ENCODE results near the gene BACE1. TPM values are rescaled to one million over a fixed set of nuclear protein-coding genes. Genes with fewer than 3 reads are reported as not detected.

Gene BACE1
- total RNA-seq, 1 donor from 2014 or later = 37.4 TPM

GRCh38 chr11:117292616-117293015 is 23.4 kb downstream of the BACE1 start:
- Mint-ChIP-seq H3K4me1 (ENCODE audit: unreplicated experiment) (no peaks in the 10 kb centered on the region), H3K36me3 (peaks cover 32% of the 10 kb centered on the region), H3K27ac (no peak overlapping the region), H3K4me3 (no peak overlapping the region), H3K9me3 (no peaks in the 10 kb centered on the region), H3K27me3 (no peaks in the 10 kb centered on the region)
- TF ChIP-seq CTCF (conservative IDR thresholded peaks at IDR 0.05) = no peak
- DNase-seq (ENCODE audit: extremely low spot score, unreplicated experiment) = no peak

GRCh38 chr11:117290809-117291396 is 25.2 kb downstream of the BACE1 start, which contains the start of gene BACE1-AS:
TSS of gene BACE1-AS (plus strand) at chr11:117291346.
- no peak for TF ChIP-seq CTCF (conservative IDR thresholded peaks at IDR 0.05)
- no peak for DNase-seq (ENCODE audit: extremely low spot score, unreplicated experiment)
- no peaks in the 10 kb centered on the region for H3K9me3 Mint-ChIP-seq
- H3K4me3 Mint-ChIP-seq = no peak within 1 kb of the TSS
- H3K27me3 Mint-ChIP-seq = no peaks in the 10 kb centered on the region
- H3K36me3 Mint-ChIP-seq = peaks cover 29% of the 10 kb centered on the region
- no peaks in the 10 kb centered on the region for H3K4me1 Mint-ChIP-seq (ENCODE audit: unreplicated experiment)
- H3K27ac Mint-ChIP-seq = no peak within 1 kb of the TSS

- Mint-ChIP-seq H3K36me3 (peaks cover 26% of the 10 kb centered on the region), H3K27ac (no peak overlapping the region), H3K27me3 (no peaks in the 10 kb centered on the region), H3K9me3 (no peaks in the 10 kb centered on the region), H3K4me1 (ENCODE audit: unreplicated experiment) (no peaks in the 10 kb centered on the region), H3K4me3 (no peak overlapping the region)
- TF ChIP-seq CTCF (conservative IDR thresholded peaks at IDR 0.05) = no peak
- DNase-seq (ENCODE audit: extremely low spot score, unreplicated experiment) = no peak
These were observed 26.3 kb downstream of the BACE1 start for GRCh38 chr11:117289795-117290194.

- H3K27ac Mint-ChIP-seq = no peak overlapping the region
- H3K9me3 Mint-ChIP-seq = no peaks in the 10 kb centered on the region
- no peak for DNase-seq (ENCODE audit: extremely low spot score, unreplicated experiment)
- H3K27me3 Mint-ChIP-seq = no peaks in the 10 kb centered on the region
- H3K36me3 Mint-ChIP-seq = peaks cover 29% of the 10 kb centered on the region
- no peak for TF ChIP-seq CTCF (conservative IDR thresholded peaks at IDR 0.05)
- no peaks in the 10 kb centered on the region for H3K4me1 Mint-ChIP-seq (ENCODE audit: unreplicated experiment)
- H3K4me3 Mint-ChIP-seq = no peak overlapping the region
These were observed 28.4 kb downstream of the BACE1 start for GRCh38 chr11:117287668-117288067.

- no peak overlapping the region for H3K27ac Mint-ChIP-seq
- DNase-seq (ENCODE audit: extremely low spot score, unreplicated experiment) = no peak
- H3K4me3 Mint-ChIP-seq = no peak overlapping the region
These were observed 29.5 kb downstream of the BACE1 start for GRCh38 chr11:117286588-117286987.

More at GRCh38 chr11:117286588-117286987, 29.5 kb downstream of the BACE1 start:
- no peaks in the 10 kb centered on the region for H3K9me3 Mint-ChIP-seq
- no peaks in the 10 kb centered on the region for H3K4me1 Mint-ChIP-seq (ENCODE audit: unreplicated experiment)
- peaks cover 34% of the 10 kb centered on the region for H3K36me3 Mint-ChIP-seq
- TF ChIP-seq CTCF (conservative IDR thresholded peaks at IDR 0.05) = no peak
- H3K27me3 Mint-ChIP-seq = no peaks in the 10 kb centered on the region
